NK-92 (cell line): ENCODE data around the gene EPHB4.
"Not testable (repeated sequence)": the region's sequence is repeated elsewhere in the genome, so short reads cannot be mapped to it uniquely, and the experiment has no call there.

Experiments used
- DNase-seq: peaks from one replicate; lab custom pipeline; 2025; ENCODE audit not compliant: unreplicated experiment; lab: John Stamatoyannopoulos, UW

The EPHB4 gene

GRCh38 chr7:100791881-100792666 is 35.2 kb downstream of the EPHB4 start:
- DNase-seq, result no peak

- no peak for DNase-seq
Measured at GRCh38 chr7:100789055-100789454, 38.3 kb downstream of the EPHB4 start.

GRCh38 chr7:100786323-100786722 is 41.0 kb downstream of the EPHB4 start:
- DNase-seq, result no peak

GRCh38 chr7:100785878-100786277 is 41.4 kb downstream of the EPHB4 start:
- DNase-seq, result no peak

- no peak for DNase-seq
Measured at GRCh38 chr7:100783804-100784203, 43.5 kb downstream of the EPHB4 start.

GRCh38 chr7:100781255-100781654 is 46.1 kb downstream of the EPHB4 start:
- no peak for DNase-seq

- DNase-seq, result no peak
Measured at GRCh38 chr7:100779359-100779758, 48.0 kb downstream of the EPHB4 start.

GRCh38 chr7:100778061-100778621 is 49.2 kb downstream of the EPHB4 start:
- no peak for DNase-seq

GRCh38 chr7:100773491-100773890 is 53.8 kb downstream of the EPHB4 start:
- DNase-seq, result no peak

- DNase-seq, result no peak
Measured at GRCh38 chr7:100768784-100769183, 58.5 kb downstream of the EPHB4 start.

GRCh38 chr7:100765250-100765649 is 62.1 kb downstream of the EPHB4 start:
- DNase-seq, result no peak

- no peak for DNase-seq
Measured at GRCh38 chr7:100764841-100765240, 62.5 kb downstream of the EPHB4 start.

GRCh38 chr7:100763556-100764140 is 63.7 kb downstream of the EPHB4 start:
- no peak for DNase-seq

- not testable (repeated sequence) for DNase-seq
Measured at GRCh38 chr7:100762841-100763240, 64.5 kb downstream of the EPHB4 start.

GRCh38 chr7:100759357-100760171 is 67.8 kb downstream of the EPHB4 start:
- DNase-seq, result no peak

- DNase-seq, result no peak
Measured at GRCh38 chr7:100753750-100754149, 73.6 kb downstream of the EPHB4 start.

- DNase-seq, result no peak
Measured at GRCh38 chr7:100752994-100753393, 74.3 kb downstream of the EPHB4 start.
